HCT116 (cell line): ENCODE measurements around the gene NUDT13.

Experiments
- CEBPB ChIP-seq: IDR thresholded peaks from 2 replicates; pipeline ENCODE4 v1.6.1; 2012; ENCODE audit warnings: low read depth
- CTCF ChIP-seq, 3 experiments: fragments of 200-600 bp in 1 of 3; sonication (generic) in 1 of 3; IDR thresholded peaks in 2 of 3; conservative IDR thresholded peaks in 1 of 3; 2 replicates each; pipeline ENCODE4 v1.5.1; 2012 to 2017; ENCODE audit warnings: low read depth in 2 of 3, low read length in 2 of 3, antibody characterized with exemption in 1 of 3, borderline replicate concordance in 1 of 3, control low read depth in 1 of 3, mild to moderate bottlenecking in 1 of 3, mixed read lengths in 1 of 3, mixed run types in 1 of 3, moderate library complexity in 1 of 3; ENCODE audit not compliant: insufficient read depth in 1 of 3
- EZH2 ChIP-seq: fragments of 200-600 bp; sonication (generic); IDR thresholded peaks from 2 replicates; pipeline ENCODE4 v1.6.1; 2017; ENCODE audit warnings: antibody characterized with exemption, mixed run types
- EZH2phosphoT487 ChIP-seq: fragments of 200-600 bp; IDR thresholded peaks from 2 replicates; pipeline ENCODE4 v1.6.1; 2018; ENCODE audit warnings: antibody characterized with exemption, borderline replicate concordance
- FOSL1 ChIP-seq: IDR thresholded peaks from 2 replicates; pipeline ENCODE4 v1.6.1; 2012; ENCODE audit warnings: low read depth
- MAX ChIP-seq: IDR thresholded peaks from 2 replicates; pipeline ENCODE4 v1.6.1; 2012
- POLR2A ChIP-seq: IDR thresholded peaks from 2 replicates; pipeline ENCODE4 v1.7.0; 2011; ENCODE audit warnings: borderline replicate concordance; ENCODE audit not compliant: insufficient read depth, insufficient read length; ENCODE audit errors: extremely low read depth
- POLR2AphosphoS5 ChIP-seq: IDR thresholded peaks from 2 replicates; pipeline ENCODE4 v1.6.1; 2011; ENCODE audit warnings: mild to moderate bottlenecking, low read depth, low read length, moderate library complexity
- RAD21 ChIP-seq: IDR thresholded peaks from 2 replicates; pipeline ENCODE4 v1.6.1; 2012; ENCODE audit warnings: low read depth, mild to moderate bottlenecking
- SIN3A ChIP-seq: IDR thresholded peaks from 2 replicates; pipeline ENCODE4 v1.6.1; 2012; ENCODE audit warnings: low read depth
- SP1 ChIP-seq: IDR thresholded peaks from 2 replicates; pipeline ENCODE4 v1.6.1; 2012; ENCODE audit warnings: low read depth
- SRF ChIP-seq: IDR thresholded peaks from 2 replicates; pipeline ENCODE4 v1.6.1; 2012; ENCODE audit warnings: low read depth
- YY1 ChIP-seq: IDR thresholded peaks from 2 replicates; pipeline ENCODE4 v1.6.1; 2011; ENCODE audit warnings: low read length, low read depth, moderate library complexity, mild to moderate bottlenecking; ENCODE audit not compliant: insufficient replicate concordance; ENCODE audit errors: extremely low read depth
- ZNF274 ChIP-seq: fragments of 200-500 bp; sonication (Bioruptor generic); IDR thresholded peaks from 2 replicates; pipeline ENCODE4 v1.6.1; 2014; ENCODE audit warnings: mild to moderate bottlenecking, low read depth, low read length, inconsistent platforms

- TF ChIP-seq EZH2 (no peak), POLR2AphosphoS5 (no peak), POLR2A (no peak), RAD21 (no peak), SRF (no peak), CTCF (IDR thresholded peaks at IDR 0.05 in 2 of 3, conservative IDR thresholded peaks at IDR 0.05 in 1 of 3; ENCODE audit: borderline replicate concordance in 1 of 3, insufficient read depth in 1 of 3, low read depth in 2 of 3, low read length in 2 of 3) (no peak), YY1 (no peak), SP1 (no peak), SIN3A (no peak), ZNF274 (no peak), CEBPB (no peak), EZH2phosphoT487 (no peak), MAX (no peak), FOSL1 (no peak)
These were observed 57.2 kb downstream of the NUDT13 start for GRCh38 chr10:73167458-73167782.
